Stimulated activated CD8-positive, alpha-beta memory T cell treated with anti-CD3 and anti-CD28 coated beads, Interleukin-7, amount 100 ng/mL, for 4 hours (primary cell): ENCODE measurements around the gene FAM180A.
"Not testable (repeated sequence)": the region's sequence is repeated elsewhere in the genome, so short reads cannot be mapped to it uniquely, and the experiment has no call there.

Source experiments
- DNase-seq, 2 donors: peaks; one replicate each; pipeline ENCODE4 v3.0.0-alpha.2; 2020; ENCODE audit warnings: low read depth in 2 of 2

FAM180A gene

GRCh38 chr7:135713836-135714470, 34.7 kb downstream of the FAM180A start:
- DNase-seq = no peak

- no peak for DNase-seq
These were observed 35.8 kb downstream of the FAM180A start for GRCh38 chr7:135712796-135713195.

- DNase-seq = no peak
These were observed 36.3 kb downstream of the FAM180A start for GRCh38 chr7:135712182-135712782.

DNA sequence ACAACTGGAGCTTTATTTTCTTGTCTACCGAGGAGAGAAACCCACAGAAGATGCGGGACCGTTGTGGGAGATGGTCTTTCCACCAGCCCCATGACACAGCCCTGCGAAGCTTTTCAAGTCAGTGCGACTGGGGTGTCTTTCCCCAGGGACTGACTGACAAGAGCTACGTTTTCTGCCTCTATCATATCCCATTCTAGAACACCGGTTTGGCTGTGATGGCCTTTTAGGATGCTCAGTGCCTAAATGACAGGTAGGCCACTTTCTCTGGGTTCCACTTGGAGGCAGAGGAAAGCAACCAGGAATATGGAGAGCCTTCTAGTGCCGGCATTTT, 37.5 kb downstream of the FAM180A start:
- DNase-seq = no peak

GRCh38 chr7:135710417-135711138, 38.0 kb downstream of the FAM180A start:
- DNase-seq = no peak

DNA sequence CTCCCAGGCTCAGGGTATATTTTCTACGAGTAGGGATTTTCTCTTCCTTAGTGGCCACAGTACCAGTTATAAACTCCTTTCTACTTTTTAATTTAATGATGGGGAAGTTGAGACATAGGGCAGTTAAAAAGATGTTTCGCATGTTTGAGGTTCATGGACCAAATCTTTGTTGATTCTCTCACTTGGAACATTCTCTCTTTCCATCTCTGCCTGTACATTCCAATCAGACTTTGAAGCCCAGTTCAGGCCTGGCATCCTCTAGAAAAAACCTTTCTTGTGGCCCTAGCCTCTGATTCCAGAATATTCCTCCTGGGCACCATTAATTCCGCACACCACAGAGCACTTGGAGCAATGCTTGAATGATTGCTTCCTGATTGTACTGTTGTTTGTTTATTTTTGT, 39.1 kb downstream of the FAM180A start:
- no peak for DNase-seq

DNA sequence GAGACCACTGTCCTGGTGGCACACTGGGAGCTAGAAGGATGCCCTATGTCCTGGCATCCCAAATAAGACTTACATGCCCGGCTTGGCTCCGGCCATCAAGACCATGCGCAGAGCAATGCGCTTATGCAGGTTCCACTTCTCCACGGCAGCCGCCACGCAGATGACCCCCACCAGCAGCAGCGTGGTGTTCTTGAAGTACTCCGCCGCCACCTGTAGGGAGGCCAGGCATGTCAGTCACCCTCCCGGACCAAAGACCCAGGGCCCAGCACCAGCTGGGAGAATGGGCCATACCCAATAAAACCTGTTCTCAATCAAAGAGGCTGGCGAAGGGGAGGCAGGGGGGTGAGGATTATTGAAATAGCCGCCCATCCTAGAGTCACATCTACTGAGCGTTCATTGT, 40.6 kb downstream of the FAM180A start:
- no peak for DNase-seq

GRCh38 chr7:135707570-135707966, 41.0 kb downstream of the FAM180A start:
- no peak for DNase-seq

DNA sequence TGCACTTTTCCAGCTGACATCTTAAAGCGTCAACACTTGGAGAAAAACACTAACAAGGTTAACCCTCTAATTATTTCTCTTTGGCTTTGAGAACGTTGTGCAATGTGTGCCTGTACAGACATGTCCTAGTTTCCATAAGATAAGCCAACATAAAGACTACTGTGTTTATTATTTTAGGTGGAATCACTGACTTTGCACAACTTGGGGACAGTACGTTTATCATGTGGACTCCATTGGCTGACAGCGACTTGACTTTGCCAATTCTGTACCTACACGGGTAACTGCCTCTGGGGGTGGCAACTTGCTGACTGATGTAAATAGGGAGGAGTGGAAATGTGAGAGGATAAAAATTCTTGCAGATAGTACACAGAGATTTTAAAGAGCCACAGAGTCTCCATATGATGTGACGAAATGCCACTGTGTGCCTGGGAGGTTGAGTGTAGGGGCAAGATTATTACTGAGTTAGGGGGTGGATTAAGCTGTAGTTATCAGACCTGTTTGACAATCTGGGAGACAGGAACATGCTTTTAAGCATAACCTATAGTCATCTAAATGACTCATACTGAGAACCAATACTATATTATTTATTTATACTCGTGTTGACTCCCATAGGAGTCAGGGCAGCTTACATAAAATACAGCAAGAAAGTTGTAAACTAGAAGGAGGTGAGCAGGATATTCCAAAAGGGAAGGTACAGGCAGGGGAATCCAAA, 41.6 kb downstream of the FAM180A start:
- DNase-seq = no peak

GRCh38 chr7:135706038-135706742, 42.4 kb downstream of the FAM180A start:
- no peak for DNase-seq

DNA sequence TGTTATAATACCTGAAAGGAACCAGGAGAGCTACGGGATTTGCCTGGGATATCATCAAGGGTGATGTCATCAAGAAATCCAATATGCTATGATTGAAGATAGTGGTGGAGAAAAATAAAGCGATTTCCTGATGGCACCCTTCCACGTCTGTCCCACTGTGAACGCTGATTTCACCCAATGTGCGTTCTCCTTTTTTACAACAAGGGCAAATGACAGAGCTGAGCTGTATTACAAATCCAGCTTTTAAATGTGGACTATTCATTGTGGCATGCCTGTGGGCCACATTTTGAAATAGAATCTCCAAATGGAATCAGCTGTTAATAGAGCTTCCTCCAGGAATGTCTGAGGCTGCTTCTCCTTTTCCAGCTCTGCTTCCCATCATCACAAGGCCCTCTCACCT, 43.9 kb downstream of the FAM180A start:
- DNase-seq = no peak

- DNase-seq = no peak
These were observed 44.5 kb downstream of the FAM180A start for GRCh38 chr7:135704074-135704473.

DNA sequence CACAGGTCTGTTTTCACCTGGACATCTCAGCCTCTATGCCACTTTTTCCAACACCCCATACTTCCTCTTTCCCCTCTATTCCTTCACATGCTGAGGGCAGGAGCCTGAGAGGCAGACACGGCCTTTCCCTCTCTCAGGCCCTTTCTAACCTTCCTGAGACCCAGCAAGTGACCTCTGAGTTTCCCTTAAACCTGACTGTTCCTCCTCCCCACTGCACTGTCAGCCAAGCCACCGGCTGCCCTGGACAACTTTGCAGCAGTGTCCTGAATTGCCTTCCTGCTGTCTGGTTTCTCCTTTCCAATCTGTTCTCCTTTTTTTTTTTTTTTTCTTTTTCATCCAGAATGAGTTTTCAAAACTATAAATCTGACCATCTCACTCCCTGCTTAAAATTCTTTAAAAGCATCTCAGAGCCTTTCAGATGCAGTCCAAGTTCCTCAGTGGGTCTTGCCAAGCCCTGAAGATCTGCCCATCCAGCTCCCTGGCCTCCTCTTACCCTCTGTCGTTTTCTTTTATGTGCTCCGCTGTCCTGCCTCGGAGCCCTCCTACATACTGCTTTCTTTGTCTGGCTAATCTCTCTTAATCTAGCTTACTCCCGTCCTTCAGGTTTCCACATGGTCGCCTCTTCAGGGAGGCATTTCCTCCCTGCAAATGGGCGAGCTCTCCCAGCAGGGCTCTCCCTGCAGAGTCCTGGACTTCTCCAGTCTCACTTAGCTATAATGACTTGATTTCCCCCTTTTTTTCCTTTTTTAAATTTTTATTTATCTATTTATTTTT, 51.1 kb downstream of the FAM180A start:
- no peak for DNase-seq

DNA sequence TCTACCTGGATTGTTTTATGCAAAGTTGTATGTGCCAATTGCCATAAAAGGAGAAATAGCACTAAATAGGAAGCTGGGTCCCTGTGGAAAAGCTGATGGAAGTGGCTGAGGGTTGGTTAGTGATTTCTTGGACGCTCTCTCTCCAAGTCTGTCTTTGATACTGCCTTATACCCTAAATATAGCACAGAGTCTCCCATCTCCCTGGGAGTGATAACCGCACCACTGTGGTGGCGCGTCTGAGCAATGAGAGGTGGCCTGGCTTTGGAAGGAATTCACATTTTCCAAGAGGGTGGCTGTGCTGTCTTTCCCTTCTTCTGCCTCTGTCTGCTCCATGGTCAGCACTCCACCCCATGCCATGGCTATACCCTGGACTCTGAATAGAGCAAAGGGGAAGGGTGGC, 55.1 kb downstream of the FAM180A start:
- DNase-seq = no peak

GRCh38 chr7:135692606-135693005, 56.0 kb downstream of the FAM180A start:
- not testable (repeated sequence) for DNase-seq

DNA sequence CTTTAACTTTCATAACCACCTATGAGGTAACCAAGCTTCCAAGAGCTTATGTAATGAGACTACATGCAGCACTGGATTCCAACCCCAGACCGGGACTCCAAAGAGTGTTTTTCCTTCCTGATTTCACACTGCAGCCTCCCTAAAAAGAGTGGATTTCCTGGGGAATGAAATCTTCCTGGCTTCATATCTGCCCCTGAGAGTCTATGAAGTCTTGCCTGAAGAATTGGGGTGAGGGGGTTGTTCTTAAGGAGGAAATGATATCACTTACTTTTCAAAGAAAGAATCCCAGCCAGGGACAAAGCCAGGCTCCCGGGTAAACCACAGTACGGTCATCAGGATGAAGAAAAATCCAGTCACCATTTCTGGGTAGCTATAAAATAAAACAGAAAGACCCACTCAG, 56.6 kb downstream of the FAM180A start:
- DNase-seq = no peak

GRCh38 chr7:135690566-135690965, 58.0 kb downstream of the FAM180A start:
- no peak for DNase-seq

DNA sequence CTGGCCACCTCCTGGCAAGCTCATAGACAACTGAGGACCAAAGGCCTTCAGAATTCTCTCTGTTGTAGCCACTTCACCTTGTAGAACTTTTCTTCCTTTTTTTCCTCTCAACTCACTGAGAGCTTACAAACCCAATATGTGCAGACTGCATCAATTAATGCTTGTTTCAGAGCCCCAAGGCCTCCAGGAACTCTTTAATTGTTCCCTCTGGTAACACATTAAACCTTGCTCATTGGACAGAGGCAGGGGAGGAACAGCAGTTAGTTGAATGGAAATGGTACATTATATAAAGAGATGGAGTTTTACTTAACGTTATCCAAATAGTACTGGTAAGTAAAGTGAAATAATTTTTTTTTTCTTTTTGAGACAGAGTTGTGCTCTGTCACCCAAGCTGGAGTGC, 61.1 kb downstream of the FAM180A start:
- no peak for DNase-seq

DNA sequence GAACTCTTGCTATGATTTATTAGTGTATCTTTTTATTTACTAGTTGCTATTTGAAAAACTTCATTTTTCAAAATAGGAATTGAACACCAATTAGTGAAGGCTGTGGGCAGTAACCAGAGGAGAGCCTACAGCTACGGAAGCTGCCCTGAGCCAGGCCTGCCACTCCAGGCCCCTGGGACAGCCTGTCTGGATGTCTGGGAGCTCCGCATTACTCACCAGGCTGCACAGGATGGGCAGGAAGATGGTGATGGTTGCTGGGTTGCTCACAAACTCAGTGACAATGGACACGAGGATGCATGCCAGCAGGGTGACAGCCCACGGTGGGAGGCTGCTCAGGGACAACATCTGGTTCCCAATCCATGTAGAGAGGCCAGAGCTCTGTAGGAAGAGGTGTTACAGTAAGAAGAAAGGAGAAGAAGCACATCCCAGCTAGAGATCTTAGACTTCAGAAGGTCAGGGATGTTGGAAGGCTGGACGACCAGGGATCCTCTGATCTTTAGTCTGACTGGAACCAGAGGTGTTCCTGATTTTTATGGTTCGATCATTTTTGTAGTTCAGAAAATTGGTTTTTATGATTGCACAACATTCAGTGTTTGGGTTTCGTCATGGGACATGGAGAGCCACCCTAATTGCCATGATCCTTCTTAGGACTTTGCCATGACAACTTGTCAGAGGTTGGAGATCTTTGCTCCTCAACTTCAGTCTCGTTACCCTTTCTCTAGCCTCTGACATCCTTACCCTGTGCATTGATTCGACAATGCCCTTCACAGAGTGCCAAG, 63.1 kb downstream of the FAM180A start:
- no peak for DNase-seq

GRCh38 chr7:135684699-135685098, 63.9 kb downstream of the FAM180A start:
- DNase-seq = no peak

DNA sequence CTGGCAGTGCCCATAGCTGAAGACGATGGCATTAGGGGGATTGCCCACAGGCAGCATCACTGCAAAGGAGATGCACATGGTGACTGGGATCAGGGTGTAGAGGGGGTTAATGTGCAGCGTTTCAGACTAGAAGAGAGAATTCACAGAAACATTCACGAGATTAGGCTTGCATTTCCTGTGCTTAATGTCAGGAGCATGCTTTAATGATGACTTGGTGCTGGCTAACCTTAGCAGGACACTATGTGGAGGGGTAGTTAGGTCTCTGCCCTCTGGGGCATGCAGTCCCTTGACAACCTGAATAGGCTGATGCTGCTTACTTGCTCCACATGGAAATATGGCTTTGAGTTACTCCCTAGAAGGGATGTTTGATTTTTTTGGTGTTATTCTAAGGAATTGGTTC, 64.5 kb downstream of the FAM180A start:
- no peak for DNase-seq
